HG02973 (cell line): ENCODE results near the gene UTP4.

ENCODE experiments used
- ATAC-seq: cut with Tn5 transposase; IDR thresholded peaks from one replicate; pipeline ENCODE4 v1.9.1; 2021; ENCODE audit warnings: moderate library complexity; ENCODE audit not compliant: unreplicated experiment

UTP4 gene

GRCh38 chr16:69204172-69204571, 71.7 kb downstream of the UTP4 start:
- ATAC-seq, result no peak

- no peak for ATAC-seq
Observed at GRCh38 chr16:69209735-69210134, 77.3 kb downstream of the UTP4 start.

GRCh38 chr16:69217433-69217832, 85.0 kb downstream of the UTP4 start:
- ATAC-seq, result no peak
